Measurements from ENCODE around the gene SLC2A4RG.

GRCh38 chr20:63701329-63702035 lies 38.1 kb upstream of the SLC2A4RG start:
- TF ChIP-seq POLR2A (IDR thresholded peaks at IDR 0.05; ENCODE audit: low read length) (no peak), GATA1 (IDR thresholded peaks at IDR 0.05; ENCODE audit: low read depth, low read length) (no peak)

All from erythroblast (primary cell).